AG08396 (cell line): ENCODE data around the gene GRM8.

Source experiments
- DNase-seq: peaks from one replicate; pipeline ENCODE4 v3.0.0; 2012; ENCODE audit warnings: low spot score, mixed read lengths

GRM8 gene

DNA sequence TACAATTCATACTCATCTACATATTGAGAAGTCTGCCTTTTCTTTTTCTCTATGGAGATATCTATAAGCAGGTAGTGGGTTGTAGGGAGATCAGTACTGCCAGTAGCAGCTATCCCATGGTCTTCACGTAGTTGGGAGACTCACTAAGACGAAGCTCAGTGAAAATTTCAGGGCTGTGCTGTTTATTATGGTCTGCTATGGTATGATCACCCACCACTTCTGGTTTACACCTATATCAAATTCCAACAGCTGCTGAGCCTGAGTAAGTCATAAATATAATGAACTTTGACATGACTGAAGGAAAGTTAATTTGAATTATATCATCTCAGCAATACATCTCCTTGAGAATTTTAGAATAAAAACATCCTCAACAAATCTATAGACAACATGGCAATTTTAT is 741.7 kb downstream of the GRM8 start:
- no peak for DNase-seq

- no peak for DNase-seq
Observed at GRCh38 chr7:126501617-126502016, 751.1 kb downstream of the GRM8 start.

GRCh38 chr7:126499481-126499880 is 753.3 kb downstream of the GRM8 start:
- no peak for DNase-seq

- no peak for DNase-seq
Observed at GRCh38 chr7:126495733-126496132, 757.0 kb downstream of the GRM8 start.

- no peak for DNase-seq
Observed at GRCh38 chr7:126495001-126495400, 757.7 kb downstream of the GRM8 start.

DNA sequence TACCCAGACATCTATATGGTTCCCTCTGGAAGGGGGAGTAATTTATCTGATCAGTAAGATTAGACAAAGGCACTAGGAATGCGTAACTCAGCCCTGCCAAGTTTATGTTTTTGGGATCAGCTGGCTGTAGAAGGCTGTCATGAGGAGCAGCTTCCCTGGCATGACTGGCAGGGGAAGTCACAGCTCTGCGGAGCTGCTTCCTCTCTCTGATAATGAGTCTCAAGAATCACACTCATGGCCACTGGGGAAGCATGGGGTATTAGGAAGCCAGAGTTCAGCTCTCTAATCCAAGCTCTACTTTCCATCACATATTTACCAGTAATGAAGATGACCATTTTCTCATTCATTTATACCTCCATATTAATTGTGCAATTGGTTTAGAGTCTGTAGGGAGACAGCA is 758.9 kb downstream of the GRM8 start:
- DNase-seq, result no peak

GRCh38 chr7:126489874-126490273 is 762.9 kb downstream of the GRM8 start:
- no peak for DNase-seq

GRCh38 chr7:126487728-126488442 is 764.9 kb downstream of the GRM8 start:
- no peak for DNase-seq

GRCh38 chr7:126486806-126487205 is 765.9 kb downstream of the GRM8 start:
- DNase-seq, result no peak

DNA sequence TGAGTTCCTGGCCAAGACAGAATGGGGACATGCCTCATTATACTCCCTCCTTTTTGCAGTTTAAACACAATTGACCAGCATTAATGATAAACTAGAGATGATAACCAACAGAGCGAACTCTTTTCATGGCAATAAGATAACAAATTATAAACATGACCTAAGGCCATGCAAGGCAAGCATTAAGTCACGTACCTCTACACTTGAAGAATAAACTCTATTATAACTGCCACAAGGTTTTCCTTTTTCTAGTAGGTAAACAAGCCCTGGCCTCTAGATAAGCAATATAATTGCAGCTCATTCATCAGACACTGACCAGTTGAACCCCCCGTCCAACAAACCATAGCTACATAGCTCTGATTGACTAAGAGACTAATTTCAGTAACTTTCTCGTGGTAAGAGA is 767.0 kb downstream of the GRM8 start:
- DNase-seq, result no peak

DNA sequence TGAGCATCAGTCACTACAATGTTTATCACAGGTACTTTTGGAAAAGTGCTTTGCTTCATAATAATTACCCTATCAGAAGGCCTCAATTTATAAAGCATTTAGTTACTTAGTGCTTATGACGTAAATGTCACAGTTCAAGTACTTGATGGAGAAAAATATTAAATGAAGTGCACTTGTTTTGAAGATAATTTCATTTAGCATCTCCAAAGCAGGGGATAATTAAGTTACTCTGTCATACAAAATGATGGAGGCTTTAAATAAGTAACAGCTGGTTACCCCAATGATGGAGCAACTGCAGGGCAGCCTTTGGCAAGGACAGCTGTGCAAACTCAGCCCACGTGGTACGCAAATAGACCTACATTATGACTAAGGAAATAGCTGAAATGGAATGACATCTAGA is 768.8 kb downstream of the GRM8 start:
- no peak for DNase-seq

- no peak for DNase-seq
Observed at GRCh38 chr7:126472825-126473224, 779.9 kb downstream of the GRM8 start.

- DNase-seq, result no peak
Observed at GRCh38 chr7:126462405-126462804, 790.3 kb downstream of the GRM8 start.

GRCh38 chr7:126460664-126461063 is 792.1 kb downstream of the GRM8 start:
- no peak for DNase-seq

DNA sequence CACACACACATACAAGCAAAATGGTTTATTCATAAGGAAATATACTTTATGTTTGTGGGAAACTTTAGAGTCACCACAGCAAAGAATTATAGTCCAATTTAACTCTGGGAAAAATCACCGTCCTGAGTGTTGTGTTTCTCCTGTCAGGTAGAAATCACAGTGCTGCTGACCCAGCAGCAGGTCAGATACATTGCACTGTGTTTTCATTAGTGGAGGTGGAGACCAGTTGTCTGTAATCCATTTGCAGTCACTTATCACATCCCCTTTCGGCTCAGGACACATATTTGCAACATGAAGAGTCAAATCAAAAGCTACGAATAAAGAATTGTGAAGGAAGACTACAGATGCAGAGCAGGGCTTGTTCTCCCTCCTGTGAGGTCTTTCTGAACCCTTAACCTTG is 799.6 kb downstream of the GRM8 start:
- no peak for DNase-seq

- no peak for DNase-seq
Observed at GRCh38 chr7:126450269-126450671, 802.5 kb downstream of the GRM8 start.

- no peak for DNase-seq
Observed at GRCh38 chr7:126449611-126450268, 803.0 kb downstream of the GRM8 start.

GRCh38 chr7:126447984-126448383 is 804.8 kb downstream of the GRM8 start:
- DNase-seq, result no peak

DNA sequence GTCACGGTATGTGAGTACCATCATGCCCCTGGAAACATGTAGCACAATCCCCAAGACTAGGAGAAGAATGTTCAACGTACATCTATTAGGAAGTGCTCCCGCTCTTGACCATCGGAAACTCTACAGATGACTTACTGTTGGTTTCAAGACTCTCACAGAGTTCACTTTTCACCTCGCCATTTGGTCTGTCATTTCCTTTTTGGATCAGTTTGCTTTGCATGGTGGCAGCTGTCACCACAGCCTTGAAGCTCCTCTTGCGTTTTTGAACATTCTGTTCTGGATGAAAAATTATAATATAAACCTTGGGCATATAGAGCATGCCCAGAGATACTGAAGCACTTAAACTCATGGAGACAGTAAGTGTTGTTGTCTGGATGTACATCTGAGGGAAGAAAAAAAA is 806.8 kb downstream of the GRM8 start:
- DNase-seq, result no peak

DNA sequence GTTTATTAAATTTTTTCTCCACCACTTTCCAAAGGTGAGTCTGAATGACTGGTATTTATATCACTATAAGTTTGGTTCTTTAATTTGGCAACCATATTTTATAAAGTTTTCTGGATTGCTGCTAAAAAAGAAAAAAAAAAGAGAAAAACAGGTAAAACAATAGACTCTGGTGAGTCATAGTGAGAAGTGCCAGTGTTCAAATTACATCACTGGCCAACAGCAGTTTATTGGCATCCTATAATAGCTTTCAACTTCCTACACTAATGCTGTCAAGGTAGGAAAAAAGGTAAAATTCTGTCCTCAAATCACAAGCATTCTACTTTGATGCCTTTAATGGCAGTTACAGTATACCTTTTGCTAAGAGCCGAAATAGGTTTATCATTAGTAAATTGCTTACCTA is 808.8 kb downstream of the GRM8 start:
- DNase-seq, result no peak

GRCh38 chr7:126442908-126443307 is 809.8 kb downstream of the GRM8 start:
- no peak for DNase-seq

DNA sequence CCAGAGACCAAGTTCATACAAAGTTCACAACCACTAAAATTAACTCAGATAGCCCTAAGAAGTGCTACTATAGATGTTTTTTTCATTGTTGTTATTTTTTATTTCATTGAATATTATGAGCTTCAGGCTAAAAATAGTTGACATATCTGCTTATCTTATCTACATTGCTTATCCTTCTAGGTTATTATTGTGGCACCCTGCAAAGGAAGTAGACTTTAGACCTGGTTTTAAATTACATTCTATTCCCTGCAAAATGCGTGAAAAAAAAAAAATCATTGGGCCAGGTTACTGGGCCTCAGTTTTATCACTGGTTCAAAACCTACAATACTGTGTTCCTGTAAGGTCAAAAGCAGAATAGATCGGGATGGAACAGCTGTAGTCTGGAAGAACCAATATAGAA is 811.0 kb downstream of the GRM8 start:
- no peak for DNase-seq

DNA sequence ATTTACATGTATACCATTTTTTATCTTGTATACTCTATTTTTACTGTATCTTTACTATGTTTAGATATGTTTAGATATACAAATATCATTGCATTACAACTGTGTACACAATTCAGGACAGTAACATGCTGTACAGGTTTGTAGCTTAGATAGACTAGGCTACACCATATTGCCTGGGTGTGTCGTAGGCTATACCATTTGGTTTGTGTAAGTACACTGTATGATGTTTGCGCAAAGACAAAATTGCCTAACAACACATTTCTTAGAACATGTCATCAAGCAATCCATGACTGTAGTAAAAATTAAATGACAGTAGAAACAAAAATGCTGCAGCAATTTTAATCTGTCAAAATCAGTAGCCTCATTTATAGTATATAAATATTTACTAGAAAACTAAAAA is 812.2 kb downstream of the GRM8 start:
- DNase-seq, result no peak
